B cell (primary cell): ENCODE data around the gene PIAS4. TPM values are rescaled to one million over a fixed set of nuclear protein-coding genes. Genes with fewer than 3 reads are reported as not detected.

Experiments
- ATAC-seq: fragments of 200-7000 bp; cut with Tn5 transposase; one replicate; pipeline ENCODE4 v1.10.0; 2021; ENCODE audit warnings: low read depth, mild to moderate bottlenecking, moderate number of reproducible peaks, moderate library complexity
- CTCF ChIA-PET: fragments of 350-600 bp; sonication (Branson Sonifier 250); formaldehyde crosslinking; loops from one replicate; lab custom pipeline; 2021; ENCODE audit warnings: antibody characterized with exemption, inconsistent platforms; lab: Charles Lee
- POLR2A ChIA-PET: fragments of 350-600 bp; sonication (Branson Sonifier 250); formaldehyde crosslinking; loops from one replicate; lab custom pipeline; 2021; ENCODE audit warnings: antibody characterized with exemption; lab: Charles Lee
- DNase-seq: peaks from one replicate; pipeline ENCODE4 v3.0.0; 2013
- H2AFZ ChIP-seq: 2 replicates; pipeline ENCODE4 v1.6.1; 2012; ENCODE audit warnings: mild to moderate bottlenecking, low read depth, low read length; ENCODE audit not compliant: insufficient read depth, poor library complexity, severe bottlenecking
- H3K27ac ChIP-seq, 2 donors: 1 replicate in 1 of 2; 2 replicates in 1 of 2; pipeline ENCODE4 v1.5.1; 2012 to 2013; ENCODE audit warnings: low read length in 2 of 2, mild to moderate bottlenecking in 2 of 2, moderate library complexity in 1 of 2
- H3K27me3 ChIP-seq, 4 experiments: fragments of 200-600 bp in 1 of 4; sonication (generic) in 1 of 4; replicated peaks in 1 of 4; 1 replicate in 2 of 4; 2 replicates in 2 of 4; pipeline versions ENCODE4 v1.6.1 to v1.7.0; 2013 to 2016; ENCODE audit warnings: low read length in 3 of 4, mild to moderate bottlenecking in 2 of 4, mixed read lengths in 1 of 4, moderate library complexity in 1 of 4; ENCODE audit not compliant: insufficient read depth in 4 of 4, control insufficient read depth in 3 of 4; ENCODE audit errors: control extremely low read depth in 1 of 4
- H3K36me3 ChIP-seq, 2 experiments: replicated peaks in 1 of 2; 1 replicate in 1 of 2; 2 replicates in 1 of 2; pipeline versions ENCODE4 v1.6.1 to v1.7.1; 2013; ENCODE audit warnings: low read length in 1 of 2; ENCODE audit not compliant: insufficient read depth in 2 of 2, control insufficient read depth in 1 of 2; ENCODE audit errors: control extremely low read depth in 1 of 2, extremely low read depth in 1 of 2
- H3K4me1 ChIP-seq, 2 donors: fragments of 200-600 bp in 1 of 2; sonication (generic) in 1 of 2; 1 replicate in 1 of 2; 2 replicates in 1 of 2; pipeline versions ENCODE4 v1.5.1 to v1.6.1; 2013 to 2017; ENCODE audit warnings: low read length in 2 of 2; ENCODE audit not compliant: control insufficient read depth in 2 of 2, insufficient read depth in 2 of 2
- H3K4me2 ChIP-seq: replicated peaks from 2 replicates; pipeline ENCODE3; 2012; ENCODE audit warnings: mild to moderate bottlenecking, low read depth, low read length; ENCODE audit not compliant: poor library complexity, severe bottlenecking
- H3K4me3 ChIP-seq, 5 experiments: fragments of 200-600 bp in 1 of 5; sonication (generic) in 1 of 5; 1 replicate in 3 of 5; 2 replicates in 2 of 5; pipeline versions ENCODE4 v1.5.1 to v1.7.0; 2011 to 2016; ENCODE audit warnings: low read length in 4 of 5, mild to moderate bottlenecking in 4 of 5, low read depth in 2 of 5, control low read depth in 1 of 5, moderate library complexity in 1 of 5; ENCODE audit not compliant: insufficient read depth in 1 of 5; ENCODE audit errors: control extremely low read depth in 1 of 5, extremely low read depth in 1 of 5
- H3K79me2 ChIP-seq: fragments of 200-600 bp; sonication (generic); one replicate; pipeline ENCODE4 v1.6.0; 2016; ENCODE audit warnings: low read length; ENCODE audit not compliant: control insufficient read depth, insufficient read depth
- H3K9ac ChIP-seq: fragments of 200-600 bp; sonication (generic); 2 replicates; pipeline ENCODE4 v1.6.1; 2017; ENCODE audit warnings: mild to moderate bottlenecking, low read length, moderate library complexity
- H3K9me3 ChIP-seq, 3 donors: one replicate each; pipeline versions ENCODE4 v1.6.1 to v1.7.1; 2013; ENCODE audit warnings: low read length in 2 of 3; ENCODE audit not compliant: control insufficient read depth in 2 of 3, insufficient read depth in 1 of 3; ENCODE audit errors: control extremely low read depth in 1 of 3
- H4K20me1 ChIP-seq: 2 replicates; pipeline ENCODE4 v1.6.0; 2012; ENCODE audit warnings: mild to moderate bottlenecking, low read length; ENCODE audit not compliant: insufficient read depth, control insufficient read depth, poor library complexity, severe bottlenecking
- H3K27ac Mint-ChIP-seq: one replicate; pipeline ENCODE4 v1.8.0; 2021; ENCODE audit warnings: mixed read lengths
- H3K27me3 Mint-ChIP-seq: one replicate; pipeline ENCODE4 v1.8.0; 2021; ENCODE audit warnings: mixed read lengths
- H3K4me1 Mint-ChIP-seq: one replicate; pipeline ENCODE4 v1.8.0; 2021; ENCODE audit warnings: mixed read lengths
- H3K4me3 Mint-ChIP-seq: one replicate; pipeline ENCODE4 v1.8.0; 2021; ENCODE audit warnings: mixed read lengths
- H3K9me3 Mint-ChIP-seq: one replicate; pipeline ENCODE4 v1.8.0; 2022; ENCODE audit warnings: mixed read lengths; ENCODE audit not compliant: insufficient read depth
- CTCF ChIP-seq: fragments of 200-600 bp; IDR thresholded peaks from one replicate; pipeline ENCODE4 v1.8.0; 2022; ENCODE audit warnings: antibody characterized with exemption, mild to moderate bottlenecking
- EZH2 ChIP-seq: IDR thresholded peaks from 2 replicates; pipeline ENCODE4 v1.6.1; 2012; ENCODE audit warnings: borderline replicate concordance, low read depth, mild to moderate bottlenecking, moderate library complexity, low read length; ENCODE audit not compliant: insufficient read depth, poor library complexity, severe bottlenecking
- WGBS: methylation state at CpG from one replicate; pipeline ENCODE4 v1.1.5; 2013; ENCODE audit warnings: missing lambda C conversion rate; ENCODE audit not compliant: insufficient coverage; 5-methylcytosine and 5-hydroxymethylcytosine counted together
- intact Hi-C: fragments of 100-400 bp; cut with micrococcal nuclease; formaldehyde crosslinking; loops from one replicate; pipeline ENCODE4 v1.10.0; 2022
- polyA plus RNA-seq: library from polyadenylated mRNA; depleted of rRNA; stranded (reverse); fragments of >200 nt; gene quantifications from 2 replicates; pipeline ENCODE4 v1.2.3, GENCODE V29; 2012
- total RNA-seq, 2 donors: library from RNA; stranded (reverse); fragments of 120-200 nt in 1 of 2; gene quantifications; 1 replicate in 1 of 2; 2 replicates in 1 of 2; pipeline versions ENCODE4 v1.2.3 to v1.2.4, GENCODE V29; 2013 to 2022

The PIAS4 gene
- total and polyA plus RNA-seq, 2 donors (not counting 1 experiment from before 2014, with no cell fraction given), result 13.7 to 56.8 TPM

GRCh38 chr19:3983542-3983914 is 24.0 kb upstream of the PIAS4 start:
- DNase-seq (no peak), ATAC-seq (no peak)
- WGBS, result 76% methylated on average over 6 of the region's 7 CpGs
- Mint-ChIP-seq H3K4me1 (peaks cover 57% of the 10 kb centered on the region), H3K27ac (peak overlapping the region; percentile 97), H3K27me3 (no peaks in the 10 kb centered on the region), H3K4me3 (peak overlapping the region; percentile 98), H3K9me3 (no peaks in the 10 kb centered on the region)
- no peaks in the 10 kb centered on the region for H3K27me3 ChIP-seq
- no peak overlapping the region for H2AFZ ChIP-seq
- H3K4me3 ChIP-seq, result peak overlapping the region in 2 of 5 experiments; percentile 75 to 93
- ChIA-PET POLR2A (interaction anchor here (0.6 to 2.7 kb wide), 3 partner anchors 11 to 589 kb away, joined by 3 to 13 read pairs (median 5); partner anchors contain the start of gene PIAS4), CTCF (interaction anchor here (1.1 to 3.0 kb wide), 4 partner anchors 12 to 218 kb away, joined by 3 to 45 read pairs (median 14); partner anchors contain the start of gene DAPK3)
- peak overlapping the region; percentile 80 for H3K9ac ChIP-seq
- H3K27ac ChIP-seq, result peak overlapping the region; percentile 78 to 90
- intact Hi-C loops, result no loop called here
- H3K9me3 ChIP-seq, result peaks cover 0 to 7% (median 0%) of the 10 kb centered on the region in 3 donors
- peaks cover 67% of the 10 kb centered on the region for H4K20me1 ChIP-seq
- H3K4me1 ChIP-seq, result peaks cover 34 to 47% of the 10 kb centered on the region in 2 donors
- no peak for TF ChIP-seq EZH2
- TF ChIP-seq CTCF, result no peak
- H3K4me2 ChIP-seq, result peak overlapping the region; percentile 76
- H3K36me3 ChIP-seq, result peaks cover 3 to 58% of the 10 kb centered on the region in 2 experiments
- peaks cover 43% of the 10 kb centered on the region for H3K79me2 ChIP-seq

GRCh38 chr19:3983936-3984583 is 23.5 kb upstream of the PIAS4 start:
- H4K20me1 ChIP-seq, result peaks cover 62% of the 10 kb centered on the region

More at GRCh38 chr19:3983936-3984583, 23.5 kb upstream of the PIAS4 start:
- CTCF ChIA-PET, result interaction anchor here (1.0 to 3.0 kb wide), 7 partner anchors 13 to 221 kb away, joined by 3 to 45 read pairs (median 5); partner anchors contain the start of genes DAPK3 and MRPL54
- Mint-ChIP-seq H3K4me3 (peak overlapping the region; percentile 98), H3K9me3 (no peaks in the 10 kb centered on the region), H3K27me3 (no peaks in the 10 kb centered on the region), H3K4me1 (peaks cover 57% of the 10 kb centered on the region), H3K27ac (peak overlapping the region; percentile 97)
- peaks cover 3 to 54% of the 10 kb centered on the region in 2 experiments for H3K36me3 ChIP-seq
- H2AFZ ChIP-seq, result no peak overlapping the region
- H3K27ac ChIP-seq, result peak overlapping the region; percentile 78 to 90
- TF ChIP-seq CTCF (no peak), EZH2 (no peak)
- intact Hi-C loops, result loop anchor here (2.0 kb wide), 1 partner anchor 13 kb away; the partner anchor contains the start of gene DAPK3
- no peaks in the 10 kb centered on the region for H3K27me3 ChIP-seq
- H3K4me3 ChIP-seq, result peak overlapping the region; percentile 66 to 93 (median 75)
- peak overlapping the region; percentile 76 for H3K4me2 ChIP-seq
- peaks cover 34 to 49% of the 10 kb centered on the region in 2 donors for H3K4me1 ChIP-seq
- 45% methylated on average over 28 of the region's 30 CpGs for WGBS
- DNase-seq, result peak; percentile 57
- H3K9me3 ChIP-seq, result peaks cover 0 to 7% (median 0%) of the 10 kb centered on the region in 3 donors
- no peak for ATAC-seq
- peak overlapping the region; percentile 80 for H3K9ac ChIP-seq
- peaks cover 43% of the 10 kb centered on the region for H3K79me2 ChIP-seq
- POLR2A ChIA-PET, result interaction anchor here (0.6 to 2.7 kb wide), 6 partner anchors 9 to 590 kb away, joined by 3 to 20 read pairs (median 4); partner anchors contain the start of genes DAPK3 and PIAS4
